Upper lobe of left lung (tissue), 4 donors: ENCODE results near the gene VWA1.

Experiments used
- CTCF ChIP-seq, 6 experiments: fragments of 450-650 bp in 4 of 6; fragments of 200-600 bp in 2 of 6; sonication (generic) in 2 of 6; IDR thresholded peaks; one replicate each; pipeline ENCODE4 v1.5.1; 2016 to 2019; ENCODE audit warnings: antibody characterized with exemption in 6 of 6
- POLR2A ChIP-seq, 4 donors: fragments of 450-650 bp; IDR thresholded peaks; one replicate each; pipeline ENCODE4 v1.5.1; 2016 to 2017; ENCODE audit warnings: antibody characterized with exemption in 4 of 4, mild to moderate bottlenecking in 2 of 4
- POLR2AphosphoS5 ChIP-seq, 2 donors: sonication (generic); formaldehyde crosslinking; IDR thresholded peaks; one replicate each; pipeline ENCODE4 v1.5.1; 2017; ENCODE audit warnings: antibody characterized with exemption in 2 of 2

DNA sequence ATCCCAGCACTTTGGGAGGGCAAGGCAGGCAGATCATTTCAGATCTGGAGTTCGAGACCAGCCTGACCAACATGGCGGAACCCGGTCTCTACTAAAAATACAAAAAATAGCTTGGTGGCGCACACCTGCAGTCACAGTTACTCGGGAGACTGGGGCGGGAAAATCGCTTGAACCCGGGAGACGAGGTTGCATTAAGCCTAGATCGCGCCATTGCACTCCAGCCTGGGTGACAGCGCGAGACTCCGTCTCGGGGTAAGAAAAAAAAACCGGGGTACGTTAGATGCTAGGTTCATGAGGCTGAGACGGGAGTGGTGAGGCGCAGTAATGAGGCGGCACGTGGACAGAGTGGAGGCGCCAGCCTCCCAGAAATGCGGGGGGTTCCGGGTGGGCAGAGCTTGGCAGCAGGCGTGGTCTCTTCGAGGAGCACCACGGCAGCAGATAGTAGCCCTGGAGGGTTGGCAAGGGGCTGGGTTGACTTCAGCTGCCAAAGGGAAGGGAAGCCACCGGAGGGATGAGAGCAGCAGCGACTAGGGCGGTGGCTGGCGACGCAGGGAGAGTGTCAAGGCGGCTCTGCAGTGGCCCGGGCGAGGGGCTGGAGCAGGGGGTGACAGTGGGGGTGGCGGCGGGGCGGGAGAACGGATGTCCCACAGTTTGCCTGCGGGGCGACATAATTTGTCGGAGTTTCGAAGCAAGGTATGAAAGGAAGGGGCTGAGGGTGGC lies 29.2 kb upstream of the VWA1 start:
- TF ChIP-seq CTCF (IDR thresholded peaks at IDR 0.05), result no peak
- no peak for TF ChIP-seq POLR2A (IDR thresholded peaks at IDR 0.05)
- no peak for TF ChIP-seq POLR2AphosphoS5 (IDR thresholded peaks at IDR 0.05)
